K562 (cell line): Measurements from ENCODE around the gene RNF39. TPM values are rescaled to one million over a fixed set of nuclear protein-coding genes. Genes with fewer than 3 reads are reported as not detected.

ENCODE experiments used
- BCL6 ChIP-seq: fragments of 250-450 bp; sonication (Bioruptor Pico); IDR thresholded peaks from 2 replicates; pipeline ENCODE4 v1.4.0; 2020
- ELF1 ChIP-seq: fragments of 200-800 bp; sonication (Bioruptor generic); IDR thresholded peaks from 2 replicates; pipeline ENCODE4 v1.6.1; 2016; ENCODE audit warnings: missing genetic modification characterization, missing compliant biosample characterization
- KLF10 ChIP-seq: fragments of 250-450 bp; sonication (Bioruptor Pico); IDR thresholded peaks from 2 replicates; pipeline ENCODE4 v1.6.1; 2021; ENCODE audit warnings: matching md5 sums
- NFE2L1 ChIP-seq: fragments of 450-650 bp; IDR thresholded peaks from 2 replicates; pipeline ENCODE4 v1.6.1; 2016; ENCODE audit warnings: missing genetic modification characterization, low read depth, mild to moderate bottlenecking, missing compliant biosample characterization, moderate library complexity, borderline replicate concordance
- PREB ChIP-seq: sonication (generic); formaldehyde crosslinking; IDR thresholded peaks from 2 replicates; pipeline ENCODE4 v1.8.1; 2023; ENCODE audit warnings: mild to moderate bottlenecking, missing genetic modification reagents
- SIN3B ChIP-seq: fragments of 450-650 bp; IDR thresholded peaks from 2 replicates; pipeline ENCODE4 v1.6.1; 2017; ENCODE audit warnings: low read depth, mild to moderate bottlenecking, moderate library complexity
- SLC30A9 ChIP-seq: fragments of 250-450 bp; sonication (Bioruptor Pico); IDR thresholded peaks from 2 replicates; pipeline ENCODE4 v1.8.0; 2022; ENCODE audit warnings: mild to moderate bottlenecking, moderate library complexity
- TAF15 ChIP-seq: fragments of 200-400 bp; formaldehyde crosslinking; IDR thresholded peaks from 2 replicates; pipeline ENCODE4 v1.6.1; 2017; ENCODE audit warnings: mild to moderate bottlenecking, low read depth, low read length, moderate library complexity
- THRB ChIP-seq: fragments of 450-650 bp; formaldehyde crosslinking; conservative IDR thresholded peaks from 2 replicates; pipeline ENCODE4 v1.4.0; 2022; ENCODE audit warnings: mild to moderate bottlenecking, missing genetic modification characterization
- ZFPM2 ChIP-seq: fragments of 250-450 bp; sonication (Bioruptor Pico); IDR thresholded peaks from 2 replicates; pipeline ENCODE4 v1.5.1; 2022; ENCODE audit warnings: mild to moderate bottlenecking
- ZNF263 ChIP-seq: sonication (generic); formaldehyde crosslinking; IDR thresholded peaks from 2 replicates; pipeline ENCODE4 v1.8.0; 2022; ENCODE audit warnings: mild to moderate bottlenecking, missing genetic modification reagents, borderline replicate concordance
- ZNF280A ChIP-seq: fragments of 450-650 bp; IDR thresholded peaks from 2 replicates; pipeline ENCODE4 v1.6.1; 2018; ENCODE audit warnings: mild to moderate bottlenecking, low read depth; ENCODE audit not compliant: partially characterized antibody
- polyA plus RNA-seq, 8 experiments: library from polyadenylated mRNA; depleted of rRNA in 4 of 8; stranded (reverse) in 5 of 8; unstranded in 3 of 8; fragments of >200 nt; fragmentation: Nextera tagmentation in 2 of 8; fragmentation: Illumina TruSeq in 1 of 8; extraction: Ambion mirVana in 2 of 8; extraction: Trizol in 1 of 8; gene quantifications; 2 replicates each; pipeline versions ENCODE4 v1.2.1 to v1.2.3, GENCODE V29; 2011 to 2014; ENCODE audit warnings: inconsistent platforms in 1 of 8, missing spikeins in 1 of 8
- total RNA-seq, 7 experiments: library from RNA; depleted of rRNA in 6 of 7; stranded (reverse); fragments of >200 nt in 6 of 7; fragmentation: Illumina TruSeq in 2 of 7; extraction: Trizol in 2 of 7; gene quantifications; 2 replicates each; pipeline versions ENCODE4 v1.2.1 to v1.2.3, GENCODE V29; 2011 to 2021; ENCODE audit warnings: low replicate concordance in 1 of 7
- TF ChIP-seq, protein P1 (sequence below): fragments of 250-450 bp; sonication (Bioruptor Pico); IDR thresholded peaks from 2 replicates; pipeline ENCODE4 v1.4.0; 2020
- TF ChIP-seq, protein P2 (sequence below), 3 experiments: fragments of 200-800 bp in 1 of 3; fragments of 250-450 bp in 1 of 3; fragments of 450-650 bp in 1 of 3; sonication (Bioruptor Pico) in 1 of 3; sonication (Bioruptor generic) in 1 of 3; formaldehyde crosslinking in 1 of 3; IDR thresholded peaks; 2 replicates each; pipeline versions ENCODE4 v1.6.1 to v1.8.0; 2016 to 2022; ENCODE audit warnings: mild to moderate bottlenecking in 2 of 3, missing genetic modification characterization in 2 of 3, missing compliant biosample characterization in 1 of 3, moderate library complexity in 1 of 3

The RNF39 gene
- total and polyA plus RNA-seq, 9 of the 15 experiments (the other 6 are each of a cell fraction or from before 2014, with no cell fraction given): not detected

GRCh38 chr6:30061858-30062458, 13.6 kb downstream of the RNF39 start (continued):
- TF ChIP-seq, protein P1, sequence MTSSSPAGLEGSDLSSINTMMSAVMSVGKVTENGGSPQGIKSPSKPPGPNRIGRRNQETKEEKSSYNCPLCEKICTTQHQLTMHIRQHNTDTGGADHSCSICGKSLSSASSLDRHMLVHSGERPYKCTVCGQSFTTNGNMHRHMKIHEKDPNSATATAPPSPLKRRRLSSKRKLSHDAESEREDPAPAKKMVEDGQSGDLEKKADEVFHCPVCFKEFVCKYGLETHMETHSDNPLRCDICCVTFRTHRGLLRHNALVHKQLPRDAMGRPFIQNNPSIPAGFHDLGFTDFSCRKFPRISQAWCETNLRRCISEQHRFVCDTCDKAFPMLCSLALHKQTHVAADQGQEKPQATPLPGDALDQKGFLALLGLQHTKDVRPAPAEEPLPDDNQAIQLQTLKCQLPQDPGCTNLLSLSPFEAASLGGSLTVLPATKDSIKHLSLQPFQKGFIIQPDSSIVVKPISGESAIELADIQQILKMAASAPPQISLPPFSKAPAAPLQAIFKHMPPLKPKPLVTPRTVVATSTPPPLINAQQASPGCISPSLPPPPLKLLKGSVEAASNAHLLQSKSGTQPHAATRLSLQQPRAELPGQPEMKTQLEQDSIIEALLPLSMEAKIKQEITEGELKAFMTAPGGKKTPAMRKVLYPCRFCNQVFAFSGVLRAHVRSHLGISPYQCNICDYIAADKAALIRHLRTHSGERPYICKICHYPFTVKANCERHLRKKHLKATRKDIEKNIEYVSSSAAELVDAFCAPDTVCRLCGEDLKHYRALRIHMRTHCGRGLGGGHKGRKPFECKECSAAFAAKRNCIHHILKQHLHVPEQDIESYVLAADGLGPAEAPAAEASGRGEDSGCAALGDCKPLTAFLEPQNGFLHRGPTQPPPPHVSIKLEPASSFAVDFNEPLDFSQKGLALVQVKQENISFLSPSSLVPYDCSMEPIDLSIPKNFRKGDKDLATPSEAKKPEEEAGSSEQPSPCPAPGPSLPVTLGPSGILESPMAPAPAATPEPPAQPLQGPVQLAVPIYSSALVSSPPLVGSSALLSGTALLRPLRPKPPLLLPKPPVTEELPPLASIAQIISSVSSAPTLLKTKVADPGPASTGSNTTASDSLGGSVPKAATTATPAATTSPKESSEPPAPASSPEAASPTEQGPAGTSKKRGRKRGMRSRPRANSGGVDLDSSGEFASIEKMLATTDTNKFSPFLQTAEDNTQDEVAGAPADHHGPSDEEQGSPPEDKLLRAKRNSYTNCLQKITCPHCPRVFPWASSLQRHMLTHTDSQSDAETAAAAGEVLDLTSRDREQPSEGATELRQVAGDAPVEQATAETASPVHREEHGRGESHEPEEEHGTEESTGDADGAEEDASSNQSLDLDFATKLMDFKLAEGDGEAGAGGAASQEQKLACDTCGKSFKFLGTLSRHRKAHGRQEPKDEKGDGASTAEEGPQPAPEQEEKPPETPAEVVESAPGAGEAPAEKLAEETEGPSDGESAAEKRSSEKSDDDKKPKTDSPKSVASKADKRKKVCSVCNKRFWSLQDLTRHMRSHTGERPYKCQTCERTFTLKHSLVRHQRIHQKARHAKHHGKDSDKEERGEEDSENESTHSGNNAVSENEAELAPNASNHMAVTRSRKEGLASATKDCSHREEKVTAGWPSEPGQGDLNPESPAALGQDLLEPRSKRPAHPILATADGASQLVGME (CRISPR knock-in tag): no peak
- TF ChIP-seq ZNF280A (no peak), ZFPM2 (CRISPR knock-in tag) (no peak), ELF1 (tag) (no peak), KLF10 (no peak), BCL6 (CRISPR knock-in tag) (no peak), NFE2L1 (tag) (no peak), THRB (no peak), PREB (CRISPR knock-in tag) (no peak), SLC30A9 (no peak), TAF15 (no peak), SIN3B (no peak), ZNF263 (CRISPR knock-in tag) (0 out of 2 replicates have a peak, but pooled peaks have one; percentile 30)
- TF ChIP-seq, protein P2, sequence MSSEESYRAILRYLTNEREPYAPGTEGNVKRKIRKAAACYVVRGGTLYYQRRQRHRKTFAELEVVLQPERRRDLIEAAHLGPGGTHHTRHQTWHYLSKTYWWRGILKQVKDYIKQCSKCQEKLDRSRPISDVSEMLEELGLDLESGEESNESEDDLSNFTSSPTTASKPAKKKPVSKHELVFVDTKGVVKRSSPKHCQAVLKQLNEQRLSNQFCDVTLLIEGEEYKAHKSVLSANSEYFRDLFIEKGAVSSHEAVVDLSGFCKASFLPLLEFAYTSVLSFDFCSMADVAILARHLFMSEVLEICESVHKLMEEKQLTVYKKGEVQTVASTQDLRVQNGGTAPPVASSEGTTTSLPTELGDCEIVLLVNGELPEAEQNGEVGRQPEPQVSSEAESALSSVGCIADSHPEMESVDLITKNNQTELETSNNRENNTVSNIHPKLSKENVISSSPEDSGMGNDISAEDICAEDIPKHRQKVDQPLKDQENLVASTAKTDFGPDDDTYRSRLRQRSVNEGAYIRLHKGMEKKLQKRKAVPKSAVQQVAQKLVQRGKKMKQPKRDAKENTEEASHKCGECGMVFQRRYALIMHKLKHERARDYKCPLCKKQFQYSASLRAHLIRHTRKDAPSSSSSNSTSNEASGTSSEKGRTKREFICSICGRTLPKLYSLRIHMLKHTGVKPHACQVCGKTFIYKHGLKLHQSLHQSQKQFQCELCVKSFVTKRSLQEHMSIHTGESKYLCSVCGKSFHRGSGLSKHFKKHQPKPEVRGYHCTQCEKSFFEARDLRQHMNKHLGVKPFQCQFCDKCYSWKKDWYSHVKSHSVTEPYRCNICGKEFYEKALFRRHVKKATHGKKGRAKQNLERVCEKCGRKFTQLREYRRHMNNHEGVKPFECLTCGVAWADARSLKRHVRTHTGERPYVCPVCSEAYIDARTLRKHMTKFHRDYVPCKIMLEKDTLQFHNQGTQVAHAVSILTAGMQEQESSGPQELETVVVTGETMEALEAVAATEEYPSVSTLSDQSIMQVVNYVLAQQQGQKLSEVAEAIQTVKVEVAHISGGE (CRISPR knock-in tag; IDR thresholded peaks at IDR 0.05): no peak
